ENCODE results near the gene KANK2.

GRCh38 chr19:11164296-11164695 is 33.0 kb downstream of the KANK2 start:
- TF ChIP-seq POLR2A (IDR thresholded peaks at IDR 0.05; ENCODE audit: extremely low read depth, insufficient read length) (no peak), CTCF (IDR thresholded peaks at IDR 0.05; ENCODE audit: low read depth, low read length) (no peak), MAX (IDR thresholded peaks at IDR 0.05; ENCODE audit: low read depth, low read length) (no peak)

Data from NB4 (cell line).